Fibroblast of villous mesenchyme (primary cell): Measurements from ENCODE around the gene LRRC63. TPM values are rescaled to one million over a fixed set of nuclear protein-coding genes. Genes with fewer than 3 reads are reported as not detected.

ENCODE experiments used
- DNase-seq: peaks from one replicate; pipeline ENCODE4 v3.0.0-alpha.2; 2010; ENCODE audit warnings: low read depth
- H3K4me3 ChIP-seq: 2 replicates; pipeline ENCODE4 v1.5.1; 2011; ENCODE audit warnings: low read depth, mild to moderate bottlenecking, low read length
- small RNA-seq: library from RNA; depleted of rRNA; stranded (forward); fragments of <200 nt; gene quantifications from one replicate; pipeline ENCODE3, GENCODE V24; 2012
- total RNA-seq: library from RNA; depleted of rRNA; stranded (reverse); fragments of >200 nt; gene quantifications from 2 replicates; pipeline ENCODE4 v1.2.3, GENCODE V29; 2012
- TF ChIP-seq, protein P1 (sequence below): IDR thresholded peaks from 2 replicates; pipeline ENCODE4 v1.5.1; 2012; ENCODE audit warnings: low read depth, mild to moderate bottlenecking, low read length; ENCODE audit not compliant: insufficient read depth

LRRC63 gene
- total RNA-seq, 1 donor = not detected

DNA sequence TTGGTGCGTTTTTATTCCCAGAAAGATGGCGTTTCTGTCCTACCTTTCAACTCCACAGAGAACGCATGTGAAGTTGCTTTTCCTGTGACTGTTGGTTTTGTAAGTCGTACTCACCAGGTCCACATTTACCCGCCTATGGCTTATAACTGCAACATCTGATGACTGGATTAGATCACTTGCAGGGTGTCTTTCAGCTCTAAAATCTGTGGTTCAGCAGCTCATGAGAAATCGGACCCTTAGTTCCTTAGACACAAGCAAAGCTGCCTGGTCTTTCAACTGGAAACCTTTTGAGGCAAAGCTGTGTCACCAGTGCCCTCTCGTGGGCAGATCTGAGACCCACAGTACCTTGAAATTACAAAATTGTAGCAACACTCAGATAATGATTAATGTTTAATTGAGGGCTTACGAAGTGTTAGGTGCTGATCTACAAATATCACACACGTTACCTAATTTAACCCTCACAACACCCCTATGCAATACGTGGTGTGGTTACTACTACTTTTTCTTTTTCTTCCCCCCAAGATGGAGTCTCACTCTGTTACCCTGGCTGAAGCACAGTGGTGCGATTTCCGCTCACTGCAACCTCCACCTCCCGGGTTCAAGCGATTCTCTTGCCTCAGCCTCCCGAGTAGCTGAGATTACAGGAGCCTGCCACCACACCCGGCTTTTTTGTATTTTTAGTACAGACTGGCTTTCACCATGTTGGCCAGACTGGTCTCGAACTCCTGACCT lies 109.9 kb downstream of the LRRC63 start:
- TF ChIP-seq, protein P1, sequence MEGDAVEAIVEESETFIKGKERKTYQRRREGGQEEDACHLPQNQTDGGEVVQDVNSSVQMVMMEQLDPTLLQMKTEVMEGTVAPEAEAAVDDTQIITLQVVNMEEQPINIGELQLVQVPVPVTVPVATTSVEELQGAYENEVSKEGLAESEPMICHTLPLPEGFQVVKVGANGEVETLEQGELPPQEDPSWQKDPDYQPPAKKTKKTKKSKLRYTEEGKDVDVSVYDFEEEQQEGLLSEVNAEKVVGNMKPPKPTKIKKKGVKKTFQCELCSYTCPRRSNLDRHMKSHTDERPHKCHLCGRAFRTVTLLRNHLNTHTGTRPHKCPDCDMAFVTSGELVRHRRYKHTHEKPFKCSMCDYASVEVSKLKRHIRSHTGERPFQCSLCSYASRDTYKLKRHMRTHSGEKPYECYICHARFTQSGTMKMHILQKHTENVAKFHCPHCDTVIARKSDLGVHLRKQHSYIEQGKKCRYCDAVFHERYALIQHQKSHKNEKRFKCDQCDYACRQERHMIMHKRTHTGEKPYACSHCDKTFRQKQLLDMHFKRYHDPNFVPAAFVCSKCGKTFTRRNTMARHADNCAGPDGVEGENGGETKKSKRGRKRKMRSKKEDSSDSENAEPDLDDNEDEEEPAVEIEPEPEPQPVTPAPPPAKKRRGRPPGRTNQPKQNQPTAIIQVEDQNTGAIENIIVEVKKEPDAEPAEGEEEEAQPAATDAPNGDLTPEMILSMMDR = peak; percentile 86
- peak; percentile 56 for DNase-seq

DNA sequence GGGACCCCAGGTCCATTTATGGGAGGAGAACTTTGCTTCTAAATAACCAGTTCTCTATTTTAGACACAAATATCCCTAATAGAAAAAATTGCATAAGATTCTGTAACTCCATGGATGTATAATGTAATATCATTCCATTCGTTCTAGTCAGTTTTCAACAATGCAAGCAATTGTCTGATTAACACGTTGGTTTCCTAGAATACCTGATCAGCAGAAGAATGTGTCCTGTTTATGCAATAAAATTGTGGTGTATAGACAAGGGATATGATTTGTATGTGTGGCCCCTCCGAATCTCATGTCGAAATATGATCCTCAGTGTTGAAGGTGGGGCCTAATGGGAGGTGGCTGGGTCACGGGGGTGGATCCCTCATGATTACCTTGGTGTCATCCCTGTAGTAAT lies 113.2 kb downstream of the LRRC63 start:
- TF ChIP-seq, protein P1 = no peak
- H3K4me3 ChIP-seq = no peak overlapping the region
- no peak for DNase-seq

More for the DNA sequence above, 109.9 kb downstream of the LRRC63 start:
- H3K4me3 ChIP-seq = no peak overlapping the region

Small RNA genes within 50 kb of the gene (small RNA-seq; reads per million reads assigned to genes)
- gene RN7SKP5 (not detected), gene RN7SL288P (not detected)

Other genes with a start within 250 kb of the LRRC63 start
- 16.1 and 21.2 TPM in 2 replicates for gene ZC3H13, start 159.2 kb upstream of the LRRC63 start, total RNA-seq
- not detected in 2 replicates for gene CPB2, start 106.9 kb upstream of the LRRC63 start, total RNA-seq
- gene LCP1, start 29.8 kb upstream of the LRRC63 start, total RNA-seq = 17.7 and 44.9 TPM in 2 replicates
- gene RUBCNL, start 175.3 kb downstream of the LRRC63 start, total RNA-seq = 0.43 and 0.97 TPM in 2 replicates